HCT116 (cell line): Measurements from ENCODE around the gene LY9. TPM values are rescaled to one million over a fixed set of nuclear protein-coding genes. Genes with fewer than 3 reads are reported as not detected.

ENCODE experiments used
- ATAC-seq: fragments of 200-7000 bp; cut with Tn5 transposase; 2 replicates; pipeline ENCODE4 v1.9.1; 2020; ENCODE audit warnings: mild to moderate bottlenecking, moderate library complexity
- BruUV-seq: library from RNA; stranded (reverse); fragments of 400-500 nt; replicated peaks from 2 replicates; lab custom pipeline; 2021; lab: Mats Ljungman, UMichigan
- CTCF ChIA-PET: fragments of 300-600 bp; sonication (Branson Sonifier 250); formaldehyde crosslinking; loops from one replicate; lab custom pipeline; 2021; ENCODE audit warnings: antibody characterized with exemption; lab: Charles Lee
- POLR2A ChIA-PET: fragments of 300-600, 350-600 bp; sonication (Branson Sonifier 250); formaldehyde crosslinking; loops from one replicate; lab custom pipeline; 2021; ENCODE audit warnings: antibody characterized with exemption; lab: Charles Lee
- RAD21 ChIA-PET, 2 experiments: fragments of 300-600 bp; sonication (Branson Sonifier 250); formaldehyde crosslinking; loops; one replicate each; lab custom pipeline; 2023; ENCODE audit warnings: low total read pairs in 2 of 2; ENCODE audit not compliant: uncharacterized antibody in 2 of 2, unreplicated experiment in 2 of 2, low non-redundant PET in 1 of 2; lab: Charles Lee
- DNase-seq: peaks from one replicate; pipeline ENCODE4 v3.0.0-alpha.2; 2010; ENCODE audit warnings: low read depth, low spot score
- H2AFZ ChIP-seq: fragments of 200-600 bp; shearing (Covaris generic), sonication (generic); 2 replicates; pipeline ENCODE4 v1.6.1; 2017; ENCODE audit warnings: low read depth, mixed run types, mixed read lengths, antibody characterized with exemption, low read length; ENCODE audit not compliant: poor library complexity, severe bottlenecking
- H3K27ac ChIP-seq: 2 replicates; pipeline ENCODE4 v1.5.1; 2012; ENCODE audit warnings: low read depth, low read length
- H3K27me3 ChIP-seq: fragments of 200-600 bp; sonication (generic); 2 replicates; pipeline ENCODE4 v1.6.1; 2016; ENCODE audit warnings: mixed run types, low read length, mixed read lengths; ENCODE audit not compliant: insufficient read depth
- H3K36me3 ChIP-seq, 2 experiments: fragments of 200-500 bp in 1 of 2; fragments of 200-600 bp in 1 of 2; sonication (Bioruptor generic) in 1 of 2; sonication (generic) in 1 of 2; 2 replicates each; pipeline versions ENCODE4 v1.5.1 to v1.6.1; 2014 to 2016; ENCODE audit warnings: low read length in 2 of 2, inconsistent platforms in 1 of 2, mixed read lengths in 1 of 2, mixed run types in 1 of 2; ENCODE audit not compliant: insufficient read depth in 2 of 2, control insufficient read depth in 1 of 2
- H3K4me1 ChIP-seq, 2 experiments: fragments of 200-600 bp in 1 of 2; sonication (generic) in 1 of 2; 2 replicates each; pipeline versions ENCODE4 v1.5.1 to v1.6.1; 2012 to 2017; ENCODE audit warnings: low read length in 2 of 2, inconsistent platforms in 1 of 2, mild to moderate bottlenecking in 1 of 2, mixed read lengths in 1 of 2, mixed run types in 1 of 2, moderate library complexity in 1 of 2; ENCODE audit not compliant: insufficient read depth in 2 of 2, control insufficient read depth in 1 of 2
- H3K4me2 ChIP-seq: fragments of 200-600 bp; sonication (generic); 2 replicates; pipeline ENCODE4 v1.6.1; 2017; ENCODE audit warnings: mixed run types, low read length, mixed read lengths
- H3K4me3 ChIP-seq, 2 experiments: fragments of 200-600 bp in 1 of 2; sonication (generic) in 1 of 2; replicated peaks in 1 of 2; 2 replicates each; pipeline ENCODE4 v1.5.1; 2011 to 2016; ENCODE audit warnings: low read length in 2 of 2, control low read depth in 1 of 2, low read depth in 1 of 2, mild to moderate bottlenecking in 1 of 2, mixed read lengths in 1 of 2, mixed run types in 1 of 2
- H3K79me2 ChIP-seq: fragments of 200-600 bp; sonication (generic); 2 replicates; pipeline ENCODE4 v1.6.1; 2017; ENCODE audit warnings: mild to moderate bottlenecking, mixed run types, low read length, moderate library complexity, mixed read lengths; ENCODE audit not compliant: insufficient read depth
- H3K9ac ChIP-seq: fragments of 200-600 bp; sonication (generic); 2 replicates; pipeline ENCODE4 v1.6.1; 2016; ENCODE audit warnings: low read length, mixed read lengths
- H3K9me2 ChIP-seq: fragments of 200-600 bp; sonication (generic), shearing (Covaris generic); 2 replicates; pipeline ENCODE4 v1.6.1; 2017; ENCODE audit warnings: mixed run types, mild to moderate bottlenecking, moderate library complexity; ENCODE audit not compliant: insufficient read depth
- H3K9me3 ChIP-seq, 2 experiments: fragments of 200-500 bp in 1 of 2; fragments of 200-600 bp in 1 of 2; sonication (Bioruptor generic) in 1 of 2; sonication (generic) in 1 of 2; 2 replicates each; pipeline ENCODE4 v1.6.1; 2014 to 2017; ENCODE audit warnings: low read length in 2 of 2, mixed read lengths in 2 of 2, inconsistent platforms in 1 of 2, low read depth in 1 of 2, mild to moderate bottlenecking in 1 of 2, mixed run types in 1 of 2, moderate library complexity in 1 of 2; ENCODE audit not compliant: control insufficient read depth in 1 of 2, insufficient read depth in 1 of 2
- H4K20me1 ChIP-seq: fragments of 200-600 bp; sonication (generic), shearing (Covaris generic); 2 replicates; pipeline ENCODE4 v1.6.1; 2017; ENCODE audit warnings: mixed run types, mild to moderate bottlenecking, moderate library complexity; ENCODE audit not compliant: insufficient read depth
- CBX3 ChIP-seq: IDR thresholded peaks from 2 replicates; pipeline ENCODE4 v1.6.1; 2012; ENCODE audit warnings: low read depth
- CEBPB ChIP-seq: IDR thresholded peaks from 2 replicates; pipeline ENCODE4 v1.6.1; 2012; ENCODE audit warnings: low read depth
- ELF1 ChIP-seq: IDR thresholded peaks from 2 replicates; pipeline ENCODE4 v1.6.1; 2012; ENCODE audit warnings: low read depth, borderline replicate concordance
- EZH2 ChIP-seq: fragments of 200-600 bp; sonication (generic); IDR thresholded peaks from 2 replicates; pipeline ENCODE4 v1.6.1; 2017; ENCODE audit warnings: antibody characterized with exemption, mixed run types
- JUND ChIP-seq: IDR thresholded peaks from 2 replicates; pipeline ENCODE4 v1.6.1; 2012
- REST ChIP-seq: IDR thresholded peaks from 2 replicates; pipeline ENCODE4 v1.6.1; 2012; ENCODE audit warnings: low read depth
- SIN3A ChIP-seq: IDR thresholded peaks from 2 replicates; pipeline ENCODE4 v1.6.1; 2012; ENCODE audit warnings: low read depth
- SP1 ChIP-seq: IDR thresholded peaks from 2 replicates; pipeline ENCODE4 v1.6.1; 2012; ENCODE audit warnings: low read depth
- SRF ChIP-seq: IDR thresholded peaks from 2 replicates; pipeline ENCODE4 v1.6.1; 2012; ENCODE audit warnings: low read depth
- TCF7L2 ChIP-seq: IDR thresholded peaks from 2 replicates; pipeline ENCODE4 v1.7.0; 2011; ENCODE audit warnings: borderline replicate concordance, inconsistent platforms; ENCODE audit not compliant: insufficient read depth, insufficient read length; ENCODE audit errors: extremely low read depth
- YY1 ChIP-seq: IDR thresholded peaks from 2 replicates; pipeline ENCODE4 v1.6.1; 2011; ENCODE audit warnings: low read length, low read depth, moderate library complexity, mild to moderate bottlenecking; ENCODE audit not compliant: insufficient replicate concordance; ENCODE audit errors: extremely low read depth
- ZFX ChIP-seq: fragments of 450-650 bp; IDR thresholded peaks from 2 replicates; pipeline ENCODE4 v1.6.1; 2017
- intact Hi-C: fragments of 100-400 bp; cut with micrococcal nuclease; formaldehyde crosslinking; loops from 2 replicates; pipeline ENCODE4 v1.10.0; 2022
- total RNA-seq: library from RNA; stranded (reverse); gene quantifications from one replicate; pipeline ENCODE4 v1.2.1, GENCODE V29; 2021; ENCODE audit not compliant: unreplicated experiment
- TF ChIP-seq, protein P1 (sequence below): IDR thresholded peaks from 2 replicates; pipeline ENCODE4 v1.6.1; 2012

LY9 gene
- total RNA-seq, 1 experiment from 2014 or later: 0.22 TPM

- ATAC-seq (no peak), DNase-seq (no peak)
- H3K9ac ChIP-seq: no peak overlapping the region
- TF ChIP-seq EZH2 (no peak), SP1 (no peak), REST (no peak)
- H2AFZ ChIP-seq: no peak overlapping the region
- intact Hi-C loops: no loop called here
- no peaks in the 10 kb centered on the region for H3K79me2 ChIP-seq
- H3K4me2 ChIP-seq: no peak overlapping the region
- peaks cover 7% of the 10 kb centered on the region; the same call in 1 of the 2 replicates for H3K27me3 ChIP-seq
- no peaks in the 10 kb centered on the region for H3K4me1 ChIP-seq
- H3K9me2 ChIP-seq: no peaks in the 10 kb centered on the region
- no peaks in the 10 kb centered on the region for H3K9me3 ChIP-seq
- BruUV-seq: no TSS peak
- no peaks in the 10 kb centered on the region for H3K36me3 ChIP-seq
- no peak overlapping the region for H3K27ac ChIP-seq
- CTCF ChIA-PET: interaction anchor here (1.3 kb wide), 1 partner anchor 15 kb away, joined by 3 read pairs; no protein-coding TSS in a partner anchor
- RAD21 ChIA-PET: no interaction called here
- no peak overlapping the region for H3K4me3 ChIP-seq
- POLR2A ChIA-PET: no interaction called here
- H4K20me1 ChIP-seq: no peaks in the 10 kb centered on the region
Observed at GRCh38 chr1:160753594-160753993, 42.4 kb upstream of the LY9 start.

DNA sequence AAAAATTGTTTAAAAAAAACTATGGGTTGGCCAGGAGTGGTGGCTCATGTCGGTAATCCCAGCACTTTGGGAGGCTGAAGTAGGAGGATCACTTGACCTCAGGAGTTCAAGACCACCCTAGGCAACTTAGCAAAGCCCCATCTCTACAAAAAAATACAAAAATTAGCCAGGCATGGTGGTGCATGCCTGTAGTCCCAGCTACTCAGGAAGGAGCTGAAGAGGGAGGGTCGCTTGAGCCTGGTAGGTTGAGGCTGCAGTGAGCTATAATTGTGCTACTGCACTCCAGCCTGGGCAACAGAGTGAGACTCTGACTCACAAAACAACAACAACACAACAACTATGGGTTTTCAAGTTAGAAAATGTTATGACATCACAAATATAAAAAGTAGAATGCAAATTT is 40.5 kb upstream of the LY9 start:
- no peaks in the 10 kb centered on the region for H3K36me3 ChIP-seq
- ChIA-PET POLR2A (no interaction called here), RAD21 (no interaction called here), CTCF (no interaction called here)
- no peak overlapping the region for H3K4me2 ChIP-seq
- no peak for DNase-seq
- no peaks in the 10 kb centered on the region for H3K79me2 ChIP-seq
- H3K4me3 ChIP-seq: no peak overlapping the region
- H3K27ac ChIP-seq: no peak overlapping the region
- no peaks in the 10 kb centered on the region for H3K9me3 ChIP-seq
- H3K9me2 ChIP-seq: no peaks in the 10 kb centered on the region
- BruUV-seq: no TSS peak
- no peak overlapping the region for H3K9ac ChIP-seq
- no peaks in the 10 kb centered on the region for H3K4me1 ChIP-seq
- ATAC-seq: no peak
- peaks cover 7% of the 10 kb centered on the region; the same call in 1 of the 2 replicates for H3K27me3 ChIP-seq
- intact Hi-C loops: no loop called here
- H4K20me1 ChIP-seq: no peaks in the 10 kb centered on the region
- TF ChIP-seq SRF: no peak
- no peak for TF ChIP-seq YY1
- TF ChIP-seq, protein P1, sequence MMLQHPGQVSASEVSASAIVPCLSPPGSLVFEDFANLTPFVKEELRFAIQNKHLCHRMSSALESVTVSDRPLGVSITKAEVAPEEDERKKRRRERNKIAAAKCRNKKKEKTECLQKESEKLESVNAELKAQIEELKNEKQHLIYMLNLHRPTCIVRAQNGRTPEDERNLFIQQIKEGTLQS: no peak
- no peak for TF ChIP-seq SIN3A
- TF ChIP-seq CEBPB: no peak
- TF ChIP-seq ZFX: no peak
- TF ChIP-seq CBX3: no peak
- no peak for TF ChIP-seq JUND
- no peak for TF ChIP-seq ELF1
- no peak for TF ChIP-seq TCF7L2
- H2AFZ ChIP-seq: no peak overlapping the region
